GM21360 (cell line): ENCODE data around the gene SYT11.
A peak's percentile ranks its signal among the peaks of the same experiment; 100 is the strongest.

Experiments used
- ATAC-seq: cut with Tn5 transposase; IDR thresholded peaks from one replicate; pipeline ENCODE4 v1.9.1; 2021; ENCODE audit warnings: mild to moderate bottlenecking, moderate library complexity; ENCODE audit not compliant: unreplicated experiment

Gene SYT11

GRCh38 chr1:155934097-155934935 is 74.9 kb downstream of the SYT11 start, which contains the start of gene KHDC4:
Gene KHDC4 (minus strand): TSS chr1:155934413. CDS start chr1:155934373, 40 bp downstream.
- peak; percentile 91 for ATAC-seq
